H1 (cell line): Measurements from ENCODE around the gene PCDH9.

Experiments used
- CHD2 ChIP-seq: IDR thresholded peaks from 2 replicates; pipeline ENCODE4 v1.6.1; 2012; ENCODE audit warnings: low read length, improper control_type of control experiment
- CTCF ChIP-seq, 3 experiments: IDR thresholded peaks; 1 replicate in 2 of 3; 2 replicates in 1 of 3; pipeline versions ENCODE4 v1.5.1 to v1.6.1; 2011; ENCODE audit warnings: low read length in 3 of 3, mild to moderate bottlenecking in 3 of 3, inconsistent platforms in 2 of 3, low read depth in 1 of 3, moderate library complexity in 1 of 3; ENCODE audit not compliant: insufficient read depth in 1 of 3; ENCODE audit errors: control extremely low read depth in 1 of 3
- EZH2 ChIP-seq: fragments of 200-600 bp; sonication (generic); IDR thresholded peaks from 2 replicates; pipeline ENCODE4 v1.7.1; 2012; ENCODE audit warnings: low read depth, mild to moderate bottlenecking, moderate library complexity, low read length, inconsistent platforms; ENCODE audit not compliant: severe bottlenecking
- GABPA ChIP-seq: IDR thresholded peaks from 2 replicates; pipeline ENCODE4 v1.6.1; 2011; ENCODE audit warnings: mild to moderate bottlenecking, low read length, moderate library complexity, borderline replicate concordance; ENCODE audit not compliant: insufficient read depth
- JUN ChIP-seq: IDR thresholded peaks from 2 replicates; pipeline ENCODE4 v1.6.1; 2011; ENCODE audit warnings: low read depth, mild to moderate bottlenecking, improper control_type of control experiment, low read length
- POLR2A ChIP-seq, 2 experiments: IDR thresholded peaks; 1 replicate in 1 of 2; 2 replicates in 1 of 2; pipeline ENCODE4 v1.6.1; 2011; ENCODE audit warnings: low read depth in 2 of 2, low read length in 2 of 2, mild to moderate bottlenecking in 2 of 2; ENCODE audit errors: control extremely low read depth in 1 of 2
- POLR2AphosphoS5 ChIP-seq: IDR thresholded peaks from 2 replicates; pipeline ENCODE4 v1.6.1; 2011; ENCODE audit warnings: low read depth, low read length
- RBBP5 ChIP-seq: IDR thresholded peaks from 2 replicates; pipeline ENCODE4 v1.7.1; 2012; ENCODE audit warnings: low read depth, mild to moderate bottlenecking, inconsistent platforms, low read length, moderate library complexity, borderline replicate concordance
- RFX5 ChIP-seq: IDR thresholded peaks from 2 replicates; pipeline ENCODE4 v1.6.1; 2011; ENCODE audit warnings: low read depth, low read length, improper control_type of control experiment, borderline replicate concordance
- SRF ChIP-seq: IDR thresholded peaks from 2 replicates; pipeline ENCODE4 v1.6.1; 2011; ENCODE audit warnings: mild to moderate bottlenecking, low read depth, low read length, moderate library complexity
- TAF1 ChIP-seq: IDR thresholded peaks from 2 replicates; pipeline ENCODE4 v1.6.1; 2011; ENCODE audit warnings: mild to moderate bottlenecking, low read depth, low read length
- TCF12 ChIP-seq: IDR thresholded peaks from 2 replicates; pipeline ENCODE4 v1.6.1; 2011; ENCODE audit warnings: low read depth, mild to moderate bottlenecking, low read length
- YY1 ChIP-seq: IDR thresholded peaks from 2 replicates; pipeline ENCODE4 v1.6.1; 2011; ENCODE audit warnings: low read depth, mild to moderate bottlenecking, low read length

- no peak for TF ChIP-seq YY1
- TF ChIP-seq TAF1 = no peak
- TF ChIP-seq CTCF (IDR thresholded peaks at IDR 0.05; ENCODE audit: control extremely low read depth in 1 of 3, insufficient read depth in 1 of 3, low read depth in 1 of 3, low read length in 3 of 3) = no peak
- TF ChIP-seq POLR2AphosphoS5 = no peak
- TF ChIP-seq EZH2 = no peak
- TF ChIP-seq GABPA = no peak
- no peak for TF ChIP-seq POLR2A (IDR thresholded peaks at IDR 0.05; ENCODE audit: control extremely low read depth in 1 of 2, low read depth in 2 of 2, low read length in 2 of 2)
- TF ChIP-seq RBBP5 = no peak
- no peak for TF ChIP-seq JUN
- TF ChIP-seq RFX5 = no peak
- TF ChIP-seq CHD2 = no peak
- TF ChIP-seq TCF12 = no peak
- no peak for TF ChIP-seq SRF
These were observed 21.6 kb downstream of the PCDH9 start for GRCh38 chr13:67208552-67208951.
